GM12801 (cell line): ENCODE results near the gene GET4.

Experiments
- TF ChIP-seq, protein P1 (sequence below): IDR thresholded peaks from one replicate; pipeline ENCODE4 v1.5.1; 2011; ENCODE audit warnings: control low read depth; ENCODE audit not compliant: insufficient read length; ENCODE audit errors: extremely low read depth

GET4 gene

DNA sequence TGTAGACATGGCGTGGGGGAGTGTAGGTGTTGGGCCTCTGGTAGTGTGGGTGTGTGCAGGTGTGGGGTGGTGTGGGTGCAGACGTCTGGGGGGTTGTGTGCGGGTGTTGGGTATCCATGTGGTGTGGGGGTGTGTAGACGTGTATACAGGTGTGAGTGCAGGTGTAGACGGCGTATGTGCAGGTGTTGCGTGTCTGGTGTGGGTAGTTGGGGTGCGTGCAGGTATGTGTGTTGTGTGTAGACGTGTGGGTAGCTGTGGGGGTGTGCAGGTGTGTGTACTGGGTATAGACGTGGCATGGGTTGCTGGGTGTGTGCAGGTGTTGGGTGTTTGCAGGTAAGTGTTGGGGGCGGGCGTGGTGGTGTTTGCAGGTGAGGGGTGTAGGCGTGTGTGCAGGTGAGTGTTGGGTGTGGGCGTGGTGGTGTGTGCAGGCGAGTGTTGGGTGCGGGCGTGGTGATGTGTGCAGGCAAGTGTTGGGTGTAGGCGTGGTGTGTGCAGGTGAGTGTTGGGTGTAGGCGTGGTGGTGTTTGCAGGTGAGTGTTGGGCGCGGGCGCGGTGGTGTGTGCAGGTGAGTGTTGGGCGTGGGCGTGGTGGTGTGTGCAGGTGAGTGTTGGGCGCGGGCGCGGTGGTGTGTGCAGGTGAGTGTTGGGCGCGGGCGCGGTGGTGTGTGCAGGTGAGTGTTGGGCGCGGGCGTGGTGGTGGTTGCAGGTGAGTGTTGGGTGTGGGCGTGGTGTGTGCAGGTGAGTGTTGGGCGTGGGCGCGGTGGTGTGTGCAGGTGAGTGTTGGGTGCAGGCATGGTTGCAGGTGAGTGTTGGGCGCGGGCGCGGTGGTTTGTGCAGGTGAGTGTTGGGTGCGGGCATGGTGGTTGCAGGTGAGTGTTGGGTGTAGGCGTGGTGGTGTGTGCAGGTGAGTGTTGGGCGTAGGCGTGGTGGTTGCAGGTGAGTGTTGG, 16.6 kb downstream of the GET4 start:
- TF ChIP-seq, protein P1, sequence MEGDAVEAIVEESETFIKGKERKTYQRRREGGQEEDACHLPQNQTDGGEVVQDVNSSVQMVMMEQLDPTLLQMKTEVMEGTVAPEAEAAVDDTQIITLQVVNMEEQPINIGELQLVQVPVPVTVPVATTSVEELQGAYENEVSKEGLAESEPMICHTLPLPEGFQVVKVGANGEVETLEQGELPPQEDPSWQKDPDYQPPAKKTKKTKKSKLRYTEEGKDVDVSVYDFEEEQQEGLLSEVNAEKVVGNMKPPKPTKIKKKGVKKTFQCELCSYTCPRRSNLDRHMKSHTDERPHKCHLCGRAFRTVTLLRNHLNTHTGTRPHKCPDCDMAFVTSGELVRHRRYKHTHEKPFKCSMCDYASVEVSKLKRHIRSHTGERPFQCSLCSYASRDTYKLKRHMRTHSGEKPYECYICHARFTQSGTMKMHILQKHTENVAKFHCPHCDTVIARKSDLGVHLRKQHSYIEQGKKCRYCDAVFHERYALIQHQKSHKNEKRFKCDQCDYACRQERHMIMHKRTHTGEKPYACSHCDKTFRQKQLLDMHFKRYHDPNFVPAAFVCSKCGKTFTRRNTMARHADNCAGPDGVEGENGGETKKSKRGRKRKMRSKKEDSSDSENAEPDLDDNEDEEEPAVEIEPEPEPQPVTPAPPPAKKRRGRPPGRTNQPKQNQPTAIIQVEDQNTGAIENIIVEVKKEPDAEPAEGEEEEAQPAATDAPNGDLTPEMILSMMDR, result no peak

DNA sequence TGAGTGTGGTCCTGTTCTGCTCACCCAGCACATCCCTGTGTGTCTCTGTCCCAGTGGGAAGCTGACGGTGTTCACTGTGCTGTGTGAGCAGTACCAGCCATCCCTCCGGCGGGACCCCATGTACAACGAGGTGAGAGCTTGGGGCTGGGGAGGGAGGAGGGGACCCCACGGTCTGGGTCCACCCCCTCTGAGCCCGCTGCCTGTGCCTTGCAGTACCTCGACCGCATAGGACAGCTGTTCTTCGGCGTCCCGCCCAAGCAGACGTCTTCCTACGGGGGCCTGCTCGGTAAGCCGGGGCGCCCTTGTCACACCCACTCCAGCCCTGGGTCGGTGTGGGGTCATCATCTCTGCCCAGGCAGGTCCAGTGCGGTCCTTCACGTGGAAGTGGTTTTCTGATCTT, 17.3 kb downstream of the GET4 start:
- TF ChIP-seq, protein P1, result no peak

DNA sequence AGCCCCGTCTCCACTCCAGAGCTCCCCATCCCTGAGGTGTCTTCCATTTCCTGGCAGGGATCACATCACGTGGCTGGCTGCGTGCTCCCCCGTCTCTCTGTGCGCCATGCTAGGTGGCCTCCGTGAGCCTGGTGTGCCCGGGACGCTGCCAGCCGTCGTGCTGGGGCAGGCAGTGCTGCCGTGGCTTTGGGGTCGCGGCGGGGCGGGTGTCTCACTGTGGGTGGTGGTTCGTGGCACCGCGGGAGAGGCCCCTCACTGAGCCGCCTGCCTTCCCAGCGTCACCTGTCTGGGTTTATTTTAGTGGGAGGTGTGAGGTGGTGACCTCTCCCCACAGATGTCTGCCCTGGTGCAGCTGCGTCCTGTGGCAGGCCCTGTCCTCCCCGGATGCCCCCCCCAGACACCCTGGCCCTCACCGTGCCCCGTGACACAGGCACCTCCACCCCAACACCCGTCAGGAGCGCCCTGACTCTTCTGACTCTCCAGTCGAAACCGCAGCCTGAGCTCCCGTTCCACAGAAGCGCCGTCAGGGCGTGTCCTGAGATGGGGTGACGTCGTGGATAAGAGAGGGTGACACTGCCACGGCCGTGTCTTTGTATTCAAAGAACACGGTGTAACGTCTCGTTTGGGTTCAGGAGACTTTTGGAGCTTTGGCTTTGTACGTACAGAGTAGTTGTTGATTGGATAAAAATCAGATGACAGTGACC, 18.0 kb downstream of the GET4 start:
- TF ChIP-seq, protein P1, result no peak

DNA sequence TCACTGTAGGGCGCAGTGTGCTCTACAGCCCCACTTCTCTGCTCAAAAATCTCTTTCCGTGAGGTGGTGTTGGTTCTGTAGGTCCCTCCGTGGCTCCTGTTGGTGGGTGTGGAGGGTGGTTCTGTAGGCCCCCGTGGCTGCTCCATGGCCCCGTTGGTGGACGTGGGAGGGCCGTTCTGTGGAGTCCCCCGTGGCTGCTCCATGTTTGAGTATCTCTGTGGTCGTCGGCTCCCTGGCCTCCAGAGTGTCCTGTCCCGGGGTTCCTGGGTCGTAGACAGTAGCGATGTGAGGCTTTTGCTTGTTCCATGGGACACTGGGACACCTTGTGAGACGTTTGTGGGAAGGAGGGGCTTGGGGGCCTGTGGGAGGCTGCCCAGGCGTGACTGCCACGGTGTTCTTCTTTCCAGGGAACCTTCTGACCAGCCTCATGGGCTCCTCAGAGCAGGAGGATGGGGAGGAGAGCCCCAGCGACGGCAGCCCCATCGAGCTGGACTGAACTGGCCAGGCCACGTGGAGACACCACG, 18.6 kb downstream of the GET4 start:
- TF ChIP-seq, protein P1, result no peak

DNA sequence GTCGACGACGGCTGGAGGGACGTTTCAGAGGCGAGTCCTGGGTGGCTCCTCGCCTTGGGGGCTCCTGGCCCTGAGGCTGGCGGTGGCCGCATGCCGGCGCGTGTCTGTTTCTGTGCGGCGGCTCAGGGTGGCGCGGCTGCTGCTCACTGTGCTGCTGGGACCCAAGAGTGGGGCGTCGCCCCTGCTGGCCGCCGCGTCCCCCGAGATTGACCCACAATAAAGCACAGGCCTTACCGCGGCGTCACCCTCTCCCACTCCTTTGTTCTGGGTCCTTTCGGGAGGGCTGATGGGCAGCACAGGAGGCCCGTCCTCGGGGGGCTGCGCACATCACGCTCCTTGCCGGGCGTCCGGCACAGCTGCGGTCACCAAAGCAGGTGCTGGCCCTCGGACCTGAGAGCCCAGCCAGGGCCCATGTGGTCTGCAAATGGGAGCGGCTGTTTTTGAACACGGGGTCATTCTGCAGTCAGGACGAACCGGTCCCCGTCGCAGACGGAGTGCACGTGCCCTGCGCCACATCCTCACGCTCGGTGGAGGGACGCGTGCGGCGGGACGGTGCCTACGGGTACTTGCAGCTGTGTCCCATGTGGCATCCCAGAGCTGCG, 19.2 kb downstream of the GET4 start:
- TF ChIP-seq, protein P1, result no peak

DNA sequence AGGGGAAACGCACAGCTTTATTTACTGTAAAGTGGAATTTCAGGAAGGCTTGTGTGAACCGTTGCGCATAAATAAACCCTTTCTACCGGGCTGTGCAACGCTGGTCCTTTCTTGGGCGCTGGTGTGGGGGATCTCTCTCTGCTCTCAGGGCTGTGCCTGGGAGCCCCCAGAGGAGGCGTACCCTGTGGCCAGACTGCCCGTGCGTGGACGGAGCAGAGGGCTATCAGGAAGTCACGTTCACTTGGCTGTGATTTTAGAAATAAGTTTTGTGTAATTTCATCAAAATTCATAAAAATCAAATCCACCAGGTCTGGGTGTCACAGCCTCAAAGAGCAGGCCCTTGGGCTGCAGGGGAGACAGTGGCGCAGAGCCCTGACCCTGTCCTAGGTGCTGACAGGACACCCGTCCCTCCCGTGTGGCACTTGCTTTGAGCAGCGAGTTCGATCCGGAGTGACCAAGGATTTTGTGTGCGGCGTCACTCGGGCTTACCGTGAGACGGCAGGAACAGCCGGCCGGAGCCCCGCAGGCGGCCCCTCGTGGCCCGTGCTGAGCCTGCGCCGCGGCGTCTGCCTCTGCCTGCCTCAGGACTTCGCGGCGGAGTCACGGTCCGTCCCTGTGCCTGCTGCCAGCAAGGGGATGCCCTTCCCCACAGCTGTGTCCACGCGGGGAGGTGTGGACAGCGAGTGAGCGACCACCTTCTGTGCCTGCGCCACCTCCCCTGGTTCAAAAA, 20.2 kb downstream of the GET4 start:
- TF ChIP-seq, protein P1, result no peak
